ENCODE results near the gene DAB2IP.

The DAB2IP gene

GRCh38 chr9:121711797-121712196, 60.4 kb downstream of the DAB2IP start:
- no peaks in the 10 kb centered on the region for H3K79me2 ChIP-seq (ENCODE audit: insufficient read depth, low read length)
- H3K36me3 ChIP-seq (ENCODE audit: insufficient read depth, low read length): no peaks in the 10 kb centered on the region
- no peak overlapping the region for H3K4me2 ChIP-seq (ENCODE audit: insufficient read depth, low read length)
- peaks cover 5% of the 10 kb centered on the region for H3K27me3 ChIP-seq (ENCODE audit: insufficient read depth, low read length, poor library complexity)
- H4K20me1 ChIP-seq (ENCODE audit: insufficient read depth, low read length): 0 out of 2 replicates have a peak, but pooled peaks cover 4% of the 10 kb centered on the region
- ATAC-seq (ENCODE audit: insufficient read depth, low read depth) (no peak), DNase-seq (no peak)
- H2AFZ ChIP-seq (ENCODE audit: low read depth, low read length): no peak overlapping the region
- no peak overlapping the region for H3K27ac ChIP-seq (ENCODE audit: low read length)
- no peak overlapping the region for H3K9ac ChIP-seq (ENCODE audit: low read depth, low read length)
- no peaks in the 10 kb centered on the region for H3K4me1 ChIP-seq (ENCODE audit: insufficient read depth, low read length)
- no peak overlapping the region for H3K4me3 ChIP-seq (ENCODE audit: low read depth in 1 of 2, low read length in 2 of 2)
- H3K9me3 ChIP-seq (ENCODE audit: insufficient read depth, low read length, severe bottlenecking): no peaks in the 10 kb centered on the region
- no peak for TF ChIP-seq CTCF (IDR thresholded peaks at IDR 0.05; ENCODE audit: borderline replicate concordance, extremely low read depth, low read length, poor library complexity, severe bottlenecking)
- TF ChIP-seq EZH2 (IDR thresholded peaks at IDR 0.05; ENCODE audit: borderline replicate concordance, low read depth, low read length, severe bottlenecking): no peak

- H3K9me3 ChIP-seq (ENCODE audit: insufficient read depth, low read length, severe bottlenecking): no peaks in the 10 kb centered on the region
- H3K36me3 ChIP-seq (ENCODE audit: insufficient read depth, low read length): no peaks in the 10 kb centered on the region
- no peaks in the 10 kb centered on the region for H3K4me1 ChIP-seq (ENCODE audit: insufficient read depth, low read length)
- peaks cover 5% of the 10 kb centered on the region for H3K27me3 ChIP-seq (ENCODE audit: insufficient read depth, low read length, poor library complexity)
- no peak overlapping the region for H3K4me2 ChIP-seq (ENCODE audit: insufficient read depth, low read length)
- H3K27ac ChIP-seq (ENCODE audit: low read length): no peak overlapping the region
- H3K4me3 ChIP-seq (ENCODE audit: low read depth in 1 of 2, low read length in 2 of 2): no peak overlapping the region
- no peak for ATAC-seq (ENCODE audit: insufficient read depth, low read depth)
- TF ChIP-seq CTCF (IDR thresholded peaks at IDR 0.05; ENCODE audit: borderline replicate concordance, extremely low read depth, low read length, poor library complexity, severe bottlenecking): no peak
- no peak for TF ChIP-seq EZH2 (IDR thresholded peaks at IDR 0.05; ENCODE audit: borderline replicate concordance, low read depth, low read length, severe bottlenecking)
- peaks cover 7% of the 10 kb centered on the region; the same call in 1 of the 2 replicates for H4K20me1 ChIP-seq (ENCODE audit: insufficient read depth, low read length)
- H3K9ac ChIP-seq (ENCODE audit: low read depth, low read length): no peak overlapping the region
- DNase-seq: no peak
- no peak overlapping the region for H2AFZ ChIP-seq (ENCODE audit: low read depth, low read length)
- H3K79me2 ChIP-seq (ENCODE audit: insufficient read depth, low read length): no peaks in the 10 kb centered on the region
Observed at GRCh38 chr9:121713400-121714070, 62.1 kb downstream of the DAB2IP start.

- H3K27me3 ChIP-seq (ENCODE audit: insufficient read depth, low read length, poor library complexity): peaks cover 5% of the 10 kb centered on the region
Observed at GRCh38 chr9:121714075-121714705, 62.8 kb downstream of the DAB2IP start.

More at GRCh38 chr9:121714075-121714705, 62.8 kb downstream of the DAB2IP start:
- TF ChIP-seq EZH2 (IDR thresholded peaks at IDR 0.05; ENCODE audit: borderline replicate concordance, low read depth, low read length, severe bottlenecking) (no peak), CTCF (IDR thresholded peaks at IDR 0.05; ENCODE audit: borderline replicate concordance, extremely low read depth, low read length, poor library complexity, severe bottlenecking) (no peak)
- Histone ChIP-seq H3K4me2 (ENCODE audit: insufficient read depth, low read length) (no peak overlapping the region), H3K9me3 (ENCODE audit: insufficient read depth, low read length, severe bottlenecking) (no peaks in the 10 kb centered on the region), H3K79me2 (ENCODE audit: insufficient read depth, low read length) (no peaks in the 10 kb centered on the region), H4K20me1 (ENCODE audit: insufficient read depth, low read length) (peaks cover 9% of the 10 kb centered on the region), H3K4me1 (ENCODE audit: insufficient read depth, low read length) (no peaks in the 10 kb centered on the region), H3K4me3 (ENCODE audit: low read depth in 1 of 2, low read length in 2 of 2) (no peak overlapping the region), H3K36me3 (ENCODE audit: insufficient read depth, low read length) (no peaks in the 10 kb centered on the region), H2AFZ (ENCODE audit: low read depth, low read length) (no peak overlapping the region), H3K9ac (ENCODE audit: low read depth, low read length) (no peak overlapping the region), H3K27ac (ENCODE audit: low read length) (no peak overlapping the region)
- DNase-seq (no peak), ATAC-seq (ENCODE audit: insufficient read depth, low read depth) (no peak)

Data from DND-41 (cell line).